Brain microvascular endothelial cell (primary cell): ENCODE measurements around the gene PRKCH.

ENCODE experiments used
- DNase-seq: peaks from one replicate; pipeline ENCODE4 v3.0.0-alpha.2; 2020
- H3K27ac ChIP-seq: fragments of 250-450 bp; sonication (Bioruptor Pico); 2 replicates; pipeline ENCODE4 v1.5.1; 2020; ENCODE audit warnings: mild to moderate bottlenecking, moderate library complexity
- H3K27me3 ChIP-seq: fragments of 250-450 bp; sonication (Bioruptor Pico); replicated peaks from 2 replicates; pipeline ENCODE4 v1.5.1; 2020; ENCODE audit warnings: mild to moderate bottlenecking
- H3K36me3 ChIP-seq: fragments of 250-450 bp; sonication (Bioruptor Pico); replicated peaks from 2 replicates; pipeline ENCODE4 v1.5.1; 2020; ENCODE audit warnings: mild to moderate bottlenecking
- H3K4me3 ChIP-seq: 2 replicates; pipeline ENCODE4 v1.5.1; 2011; ENCODE audit warnings: low read depth, mild to moderate bottlenecking, control low read depth, low read length, moderate library complexity
- CTCF ChIP-seq: IDR thresholded peaks from 2 replicates; pipeline ENCODE4 v1.5.1; 2011; ENCODE audit warnings: low read depth, mild to moderate bottlenecking, moderate library complexity, low read length, control low read depth, inconsistent platforms; ENCODE audit errors: missing control alignments
- in situ Hi-C: cut with HindIII; loops from 2 replicates; pipeline ENCODE4 v1.10.0; 2017; ENCODE audit warnings: low sequenced_read_pairs, low pct_ligation_motif_present

Gene PRKCH

GRCh38 chr14:61510736-61511557 is 189.6 kb downstream of the PRKCH start:
- Histone ChIP-seq H3K27me3 (no peaks in the 10 kb centered on the region), H3K27ac (no peak overlapping the region), H3K36me3 (no peaks in the 10 kb centered on the region), H3K4me3 (no peak overlapping the region)
- no peak for TF ChIP-seq CTCF
- in situ Hi-C loops = no loop called here
- no peak for DNase-seq

- TF ChIP-seq CTCF = no peak
- no peak for DNase-seq
- Histone ChIP-seq H3K27ac (no peak overlapping the region), H3K4me3 (no peak overlapping the region), H3K36me3 (no peaks in the 10 kb centered on the region), H3K27me3 (no peaks in the 10 kb centered on the region)
- in situ Hi-C loops = no loop called here
Observed at GRCh38 chr14:61511558-61511948, 190.2 kb downstream of the PRKCH start.

GRCh38 chr14:61512026-61512834 is 190.9 kb downstream of the PRKCH start:
- TF ChIP-seq CTCF = no peak
- DNase-seq = no peak
- no peaks in the 10 kb centered on the region for H3K27me3 ChIP-seq
- H3K36me3 ChIP-seq = no peaks in the 10 kb centered on the region
- no peak overlapping the region for H3K27ac ChIP-seq
- no peak overlapping the region for H3K4me3 ChIP-seq
- in situ Hi-C loops = no loop called here

GRCh38 chr14:61513986-61514830 is 192.8 kb downstream of the PRKCH start:
- in situ Hi-C loops = no loop called here
- no peak for TF ChIP-seq CTCF
- no peak overlapping the region for H3K27ac ChIP-seq
- no peak overlapping the region for H3K4me3 ChIP-seq
- H3K27me3 ChIP-seq = no peaks in the 10 kb centered on the region
- DNase-seq = no peak
- H3K36me3 ChIP-seq = no peaks in the 10 kb centered on the region

GRCh38 chr14:61514927-61515326 is 193.5 kb downstream of the PRKCH start:
- TF ChIP-seq CTCF = no peak
- no peak overlapping the region for H3K4me3 ChIP-seq
- H3K27ac ChIP-seq = no peak overlapping the region
- no peaks in the 10 kb centered on the region for H3K36me3 ChIP-seq
- DNase-seq = no peak
- H3K27me3 ChIP-seq = no peaks in the 10 kb centered on the region
- in situ Hi-C loops = no loop called here
